Keratinocyte (primary cell): ENCODE data around the gene CXCL16.

Experiments used
- EZH2 ChIP-seq: IDR thresholded peaks from one replicate; pipeline ENCODE4 v1.6.1; 2012; ENCODE audit warnings: inconsistent platforms, mild to moderate bottlenecking, low read length, moderate library complexity
- TF ChIP-seq, protein P1 (sequence below), 3 experiments: IDR thresholded peaks in 1 of 3; conservative IDR thresholded peaks in 1 of 3; optimal IDR thresholded peaks in 1 of 3; 2 replicates in 2 of 3; 3 replicates in 1 of 3; pipeline versions ENCODE3 to v1.5.1; 2011; ENCODE audit warnings: low read length in 3 of 3, mild to moderate bottlenecking in 3 of 3, moderate library complexity in 2 of 3, control low read depth in 1 of 3, inconsistent platforms in 1 of 3; ENCODE audit not compliant: insufficient read depth in 2 of 3; ENCODE audit errors: extremely low read depth in 1 of 3

DNA sequence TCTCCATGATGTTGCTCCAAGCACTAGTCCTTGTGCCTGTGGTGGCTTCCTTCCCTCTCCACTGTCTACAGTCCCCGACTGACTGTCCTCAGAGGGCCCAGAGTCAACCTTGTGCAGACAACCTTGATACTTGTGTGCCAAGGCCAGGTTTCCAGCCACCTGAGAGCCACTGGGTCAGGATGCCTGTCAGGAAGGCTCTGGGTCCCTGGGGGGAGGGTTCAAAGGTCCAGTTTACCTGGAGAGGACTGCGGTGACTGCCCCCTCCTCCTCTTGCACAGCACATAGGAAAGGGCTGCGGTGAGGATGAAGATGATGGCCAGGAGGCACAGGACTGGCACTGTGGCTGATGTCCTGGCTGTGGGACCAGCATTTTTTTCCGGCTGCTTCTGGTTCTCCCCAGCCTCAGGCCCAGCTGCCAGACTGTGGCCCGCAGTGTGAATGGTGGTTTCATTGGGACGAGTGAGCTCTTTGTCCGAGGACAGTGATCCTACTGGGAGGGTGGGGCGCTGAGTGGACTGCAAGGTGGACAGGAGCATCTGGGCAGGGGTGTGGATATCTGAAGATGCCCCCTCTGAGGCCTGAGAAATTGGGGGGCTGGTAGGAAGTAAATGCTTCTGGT is 4.8 kb downstream of the CXCL16 start:
- TF ChIP-seq, protein P1, sequence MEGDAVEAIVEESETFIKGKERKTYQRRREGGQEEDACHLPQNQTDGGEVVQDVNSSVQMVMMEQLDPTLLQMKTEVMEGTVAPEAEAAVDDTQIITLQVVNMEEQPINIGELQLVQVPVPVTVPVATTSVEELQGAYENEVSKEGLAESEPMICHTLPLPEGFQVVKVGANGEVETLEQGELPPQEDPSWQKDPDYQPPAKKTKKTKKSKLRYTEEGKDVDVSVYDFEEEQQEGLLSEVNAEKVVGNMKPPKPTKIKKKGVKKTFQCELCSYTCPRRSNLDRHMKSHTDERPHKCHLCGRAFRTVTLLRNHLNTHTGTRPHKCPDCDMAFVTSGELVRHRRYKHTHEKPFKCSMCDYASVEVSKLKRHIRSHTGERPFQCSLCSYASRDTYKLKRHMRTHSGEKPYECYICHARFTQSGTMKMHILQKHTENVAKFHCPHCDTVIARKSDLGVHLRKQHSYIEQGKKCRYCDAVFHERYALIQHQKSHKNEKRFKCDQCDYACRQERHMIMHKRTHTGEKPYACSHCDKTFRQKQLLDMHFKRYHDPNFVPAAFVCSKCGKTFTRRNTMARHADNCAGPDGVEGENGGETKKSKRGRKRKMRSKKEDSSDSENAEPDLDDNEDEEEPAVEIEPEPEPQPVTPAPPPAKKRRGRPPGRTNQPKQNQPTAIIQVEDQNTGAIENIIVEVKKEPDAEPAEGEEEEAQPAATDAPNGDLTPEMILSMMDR (optimal IDR thresholded peaks at IDR 0.05 in 1 of 3, IDR thresholded peaks at IDR 0.05 in 1 of 3, conservative IDR thresholded peaks at IDR 0.05 in 1 of 3; ENCODE audit: extremely low read depth in 1 of 3, insufficient read depth in 2 of 3, low read length in 3 of 3), result no peak
- TF ChIP-seq EZH2, result no peak
